ENCODE results near the gene WIPI1. TPM values are rescaled to one million over a fixed set of nuclear protein-coding genes. Genes with fewer than 3 reads are reported as not detected.
A peak's percentile ranks its signal among the peaks of the same experiment; 100 is the strongest.

WIPI1 gene
- total RNA-seq, 6 experiments from 2014 or later = 62.6 to 90.9 (median 84.9) TPM

GRCh38 chr17:68389041-68389440 is 68.3 kb downstream of the WIPI1 start:
- DNase-seq = no peak
- Mint-ChIP-seq H3K4me3 (no peak overlapping the region), H3K27me3 (ENCODE audit: insufficient read depth) (peaks cover 3% of the 10 kb centered on the region; the same call in 1 of the 2 replicates), H3K36me3 (ENCODE audit: low read depth) (no peaks in the 10 kb centered on the region), H3K4me1 (ENCODE audit: low read depth) (peaks cover 32% of the 10 kb centered on the region), H3K27ac (no peak overlapping the region), H3K9me3 (no peaks in the 10 kb centered on the region)
- TF ChIP-seq CTCF (IDR thresholded peaks at IDR 0.05) = no peak

GRCh38 chr17:68387435-68388218 is 69.7 kb downstream of the WIPI1 start:
- Mint-ChIP-seq H3K4me3 (no peak overlapping the region), H3K36me3 (ENCODE audit: low read depth) (no peaks in the 10 kb centered on the region), H3K9me3 (no peaks in the 10 kb centered on the region), H3K4me1 (ENCODE audit: low read depth) (peaks cover 46% of the 10 kb centered on the region), H3K27me3 (ENCODE audit: insufficient read depth) (peaks cover 3% of the 10 kb centered on the region; the same call in 1 of the 2 replicates), H3K27ac (no peak overlapping the region)
- no peak for DNase-seq
- no peak for TF ChIP-seq CTCF (IDR thresholded peaks at IDR 0.05)

- H3K9me3 Mint-ChIP-seq = no peaks in the 10 kb centered on the region
- H3K27ac Mint-ChIP-seq = no peak overlapping the region
- H3K36me3 Mint-ChIP-seq (ENCODE audit: low read depth) = no peaks in the 10 kb centered on the region
- H3K4me3 Mint-ChIP-seq = no peak overlapping the region
- H3K27me3 Mint-ChIP-seq (ENCODE audit: insufficient read depth) = peaks cover 5% of the 10 kb centered on the region
- TF ChIP-seq CTCF (IDR thresholded peaks at IDR 0.05) = no peak
- H3K4me1 Mint-ChIP-seq (ENCODE audit: low read depth) = peaks cover 53% of the 10 kb centered on the region
- DNase-seq = no peak
Measured at GRCh38 chr17:68385490-68386215, 71.6 kb downstream of the WIPI1 start.

GRCh38 chr17:68384941-68385340 is 72.4 kb downstream of the WIPI1 start:
- Mint-ChIP-seq H3K27me3 (ENCODE audit: insufficient read depth) (peaks cover 6% of the 10 kb centered on the region), H3K4me1 (ENCODE audit: low read depth) (peaks cover 60% of the 10 kb centered on the region), H3K4me3 (no peak overlapping the region; the same call in 1 of the 2 replicates), H3K27ac (peak overlapping the region; percentile 88; the same call in 1 of the 2 replicates), H3K9me3 (no peaks in the 10 kb centered on the region), H3K36me3 (ENCODE audit: low read depth) (no peaks in the 10 kb centered on the region)
- DNase-seq = no peak
- no peak for TF ChIP-seq CTCF (IDR thresholded peaks at IDR 0.05)

GRCh38 chr17:68384471-68384870 is 72.8 kb downstream of the WIPI1 start:
- no peak for TF ChIP-seq CTCF (IDR thresholded peaks at IDR 0.05)
- Mint-ChIP-seq H3K27ac (peak overlapping the region; percentile 88), H3K36me3 (ENCODE audit: low read depth) (no peaks in the 10 kb centered on the region)

More at GRCh38 chr17:68384471-68384870, 72.8 kb downstream of the WIPI1 start:
- Mint-ChIP-seq H3K4me1 (ENCODE audit: low read depth) (peaks cover 65% of the 10 kb centered on the region), H3K4me3 (peak overlapping the region; percentile 65; the same call in 1 of the 2 replicates), H3K9me3 (no peaks in the 10 kb centered on the region), H3K27me3 (ENCODE audit: insufficient read depth) (peaks cover 7% of the 10 kb centered on the region)
- no peak for DNase-seq

All from HFFc6 (cell line).